ENCODE data around the gene RAPGEF5.

DNA sequence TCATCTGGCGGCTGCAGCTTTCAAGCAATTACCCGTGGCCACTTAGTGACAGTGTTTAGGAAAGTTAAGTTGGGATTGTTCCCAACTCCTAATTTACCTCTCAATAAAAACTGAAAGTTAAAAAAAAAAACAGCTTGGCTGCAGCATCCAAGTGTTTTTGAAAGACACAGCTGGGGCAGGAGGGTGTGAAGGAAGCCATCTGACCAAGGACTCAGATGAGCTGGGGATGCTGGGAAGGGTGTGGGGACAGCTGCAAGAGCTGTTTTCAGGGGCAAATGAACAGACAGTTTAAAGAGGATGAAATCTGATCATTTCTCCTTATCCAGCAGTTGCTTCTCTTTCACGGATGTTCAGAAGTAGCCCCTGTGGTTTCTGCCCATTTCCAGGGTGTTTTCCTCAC lies 282.1 kb downstream of the RAPGEF5 start:
- TF ChIP-seq, protein P1, sequence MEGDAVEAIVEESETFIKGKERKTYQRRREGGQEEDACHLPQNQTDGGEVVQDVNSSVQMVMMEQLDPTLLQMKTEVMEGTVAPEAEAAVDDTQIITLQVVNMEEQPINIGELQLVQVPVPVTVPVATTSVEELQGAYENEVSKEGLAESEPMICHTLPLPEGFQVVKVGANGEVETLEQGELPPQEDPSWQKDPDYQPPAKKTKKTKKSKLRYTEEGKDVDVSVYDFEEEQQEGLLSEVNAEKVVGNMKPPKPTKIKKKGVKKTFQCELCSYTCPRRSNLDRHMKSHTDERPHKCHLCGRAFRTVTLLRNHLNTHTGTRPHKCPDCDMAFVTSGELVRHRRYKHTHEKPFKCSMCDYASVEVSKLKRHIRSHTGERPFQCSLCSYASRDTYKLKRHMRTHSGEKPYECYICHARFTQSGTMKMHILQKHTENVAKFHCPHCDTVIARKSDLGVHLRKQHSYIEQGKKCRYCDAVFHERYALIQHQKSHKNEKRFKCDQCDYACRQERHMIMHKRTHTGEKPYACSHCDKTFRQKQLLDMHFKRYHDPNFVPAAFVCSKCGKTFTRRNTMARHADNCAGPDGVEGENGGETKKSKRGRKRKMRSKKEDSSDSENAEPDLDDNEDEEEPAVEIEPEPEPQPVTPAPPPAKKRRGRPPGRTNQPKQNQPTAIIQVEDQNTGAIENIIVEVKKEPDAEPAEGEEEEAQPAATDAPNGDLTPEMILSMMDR (IDR thresholded peaks at IDR 0.05) = no peak
- TF ChIP-seq POLR2A (IDR thresholded peaks at IDR 0.05) (no peak), POLR2AphosphoS5 (IDR thresholded peaks at IDR 0.05) (no peak)
